Muscle of leg (tissue), 11 donors: ENCODE results near the gene AKIRIN2. TPM values are rescaled to one million over a fixed set of nuclear protein-coding genes. Genes with fewer than 3 reads are reported as not detected.
"Not testable (repeated sequence)": the region's sequence is repeated elsewhere in the genome, so short reads cannot be mapped to it uniquely, and the experiment has no call there.

Source experiments
- DNase-seq: peaks from one replicate; pipeline ENCODE4 v3.0.0; 2013
- H3K27ac ChIP-seq: one replicate; pipeline ENCODE4 v1.5.1; 2013; ENCODE audit warnings: mild to moderate bottlenecking, low read length, control low read depth
- H3K27me3 ChIP-seq: one replicate; pipeline ENCODE4 v1.6.1; 2013; ENCODE audit warnings: low read length; ENCODE audit not compliant: control insufficient read depth, insufficient read depth
- H3K36me3 ChIP-seq: one replicate; pipeline ENCODE4 v1.6.1; 2013; ENCODE audit warnings: low read length; ENCODE audit not compliant: control insufficient read depth, insufficient read depth
- H3K4me1 ChIP-seq: one replicate; pipeline ENCODE4 v1.6.1; 2013; ENCODE audit warnings: low read length; ENCODE audit not compliant: control insufficient read depth, insufficient read depth
- H3K4me3 ChIP-seq: one replicate; pipeline ENCODE4 v1.5.1; 2013; ENCODE audit warnings: low read length, control low read depth
- H3K9me3 ChIP-seq: replicated peaks from 2 replicates; pipeline ENCODE4 v1.6.1; 2013; ENCODE audit warnings: low read depth, low read length; ENCODE audit not compliant: control insufficient read depth
- WGBS: methylation state at CpG from one replicate; pipeline ENCODE4 v1.1.5; 2013; ENCODE audit warnings: missing lambda C conversion rate; ENCODE audit not compliant: insufficient coverage; 5-methylcytosine and 5-hydroxymethylcytosine counted together
- polyA plus RNA-seq, 8 donors: library from polyadenylated mRNA; unstranded; fragments of 120-200 nt; gene quantifications; one replicate each; pipeline versions ENCODE4 v1.2.1 to v1.2.3, GENCODE V29; 2013; ENCODE audit warnings: inconsistent platforms in 1 of 8, low replicate concordance in 1 of 8; ENCODE audit not compliant: insufficient read length in 8 of 8, insufficient read depth in 1 of 8
- total RNA-seq: library from RNA; stranded (reverse); fragments of 120-200 nt; gene quantifications from one replicate; pipeline ENCODE4 v1.2.4, GENCODE V29; 2013

The AKIRIN2 gene
- total and polyA plus RNA-seq, 9 donors = 13.0 to 52.2 (median 41.9) TPM

- Histone ChIP-seq H3K9me3 (no peaks in the 10 kb centered on the region), H3K4me1 (peaks cover 8% of the 10 kb centered on the region), H3K27ac (peak overlapping the region; percentile 48), H3K27me3 (no peaks in the 10 kb centered on the region), H3K36me3 (no peaks in the 10 kb centered on the region), H3K4me3 (no peak overlapping the region)
- peak; percentile 88 for DNase-seq
- no CpG with 5 or more reads among the region's 3 CpGs for WGBS
Observed at GRCh38 chr6:87687296-87687695, 14.7 kb downstream of the AKIRIN2 start.

- not testable (repeated sequence) for H3K36me3 ChIP-seq, H3K4me3 ChIP-seq, H3K4me1 ChIP-seq, H3K9me3 ChIP-seq, H3K27me3 ChIP-seq, DNase-seq
- WGBS = 94% methylated on average over 4 of the region's 11 CpGs
- H3K27ac ChIP-seq = peak overlapping the region; percentile 48
Observed at GRCh38 chr6:87686636-87687205, 15.3 kb downstream of the AKIRIN2 start.

GRCh38 chr6:87684895-87685654 is 17.0 kb downstream of the AKIRIN2 start:
- 100% methylated on average over 1 of the region's 1 CpG for WGBS
- Histone ChIP-seq H3K4me1 (no peaks in the 10 kb centered on the region), H3K4me3 (no peak overlapping the region), H3K9me3 (no peaks in the 10 kb centered on the region), H3K27me3 (no peaks in the 10 kb centered on the region), H3K36me3 (no peaks in the 10 kb centered on the region), H3K27ac (no peak overlapping the region)
- DNase-seq = no peak

DNA sequence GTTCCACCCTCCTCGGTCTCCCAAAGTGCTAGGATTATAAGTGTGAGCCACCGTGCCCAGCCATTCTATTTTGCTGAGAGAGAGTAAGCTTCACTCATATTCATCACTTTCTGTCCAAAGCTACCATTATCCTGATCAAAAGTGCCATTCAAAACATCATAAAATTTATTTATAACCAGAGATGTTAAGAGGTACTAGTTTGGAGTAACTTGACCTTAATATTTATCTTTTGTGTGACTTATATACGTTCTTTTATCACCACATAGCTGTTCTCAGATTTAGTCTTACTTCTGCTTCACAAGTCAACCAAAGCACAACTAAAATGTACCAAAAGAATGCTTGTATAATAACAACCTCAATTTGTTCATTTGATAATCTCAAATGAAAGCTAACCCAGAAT is 18.1 kb downstream of the AKIRIN2 start:
- no peaks in the 10 kb centered on the region for H3K4me1 ChIP-seq
- H3K36me3 ChIP-seq = no peaks in the 10 kb centered on the region
- no peak overlapping the region for H3K4me3 ChIP-seq
- H3K9me3 ChIP-seq = no peaks in the 10 kb centered on the region
- H3K27ac ChIP-seq = no peak overlapping the region
- H3K27me3 ChIP-seq = no peaks in the 10 kb centered on the region
- WGBS = no CpG with 5 or more reads among the region's 3 CpGs
- DNase-seq = no peak

GRCh38 chr6:87682310-87682709 is 19.7 kb downstream of the AKIRIN2 start:
- Histone ChIP-seq H3K4me3 (no peak overlapping the region), H3K27ac (no peak overlapping the region), H3K9me3 (no peaks in the 10 kb centered on the region), H3K4me1 (no peaks in the 10 kb centered on the region), H3K36me3 (no peaks in the 10 kb centered on the region), H3K27me3 (no peaks in the 10 kb centered on the region)
- no peak for DNase-seq

GRCh38 chr6:87675004-87675681 is 26.9 kb downstream of the AKIRIN2 start:
- H3K4me1 ChIP-seq = no peaks in the 10 kb centered on the region
- no peak for DNase-seq
- H3K27ac ChIP-seq = no peak overlapping the region
- H3K9me3 ChIP-seq = no peaks in the 10 kb centered on the region
- H3K27me3 ChIP-seq = no peaks in the 10 kb centered on the region
- peaks cover 14% of the 10 kb centered on the region for H3K36me3 ChIP-seq
- no CpG with 5 or more reads among the region's 4 CpGs for WGBS
- no peak overlapping the region for H3K4me3 ChIP-seq

DNA sequence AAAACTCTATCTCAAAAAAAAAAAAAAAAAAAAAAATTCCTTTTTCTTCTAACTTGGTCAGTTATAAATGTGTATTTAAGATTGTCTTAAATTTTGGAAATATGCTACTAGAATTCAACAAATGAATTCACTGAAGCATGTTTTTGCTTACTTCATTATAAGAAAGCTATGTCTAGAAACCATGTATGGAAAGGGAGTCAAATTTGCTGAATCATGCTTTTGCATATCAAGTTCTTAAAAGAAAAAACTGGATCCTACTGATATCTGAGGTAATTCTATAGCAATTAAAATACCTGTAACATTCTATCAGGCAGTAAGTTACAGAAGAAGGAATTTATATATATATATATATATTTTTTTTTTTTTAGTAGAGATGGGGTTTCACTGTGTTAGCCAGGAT is 27.7 kb downstream of the AKIRIN2 start:
- H3K36me3 ChIP-seq = peaks cover 18% of the 10 kb centered on the region
- H3K27ac ChIP-seq = no peak overlapping the region
- H3K4me1 ChIP-seq = no peaks in the 10 kb centered on the region
- no peaks in the 10 kb centered on the region for H3K9me3 ChIP-seq
- H3K27me3 ChIP-seq = no peaks in the 10 kb centered on the region
- no peak overlapping the region for H3K4me3 ChIP-seq
- no peak for DNase-seq

DNA sequence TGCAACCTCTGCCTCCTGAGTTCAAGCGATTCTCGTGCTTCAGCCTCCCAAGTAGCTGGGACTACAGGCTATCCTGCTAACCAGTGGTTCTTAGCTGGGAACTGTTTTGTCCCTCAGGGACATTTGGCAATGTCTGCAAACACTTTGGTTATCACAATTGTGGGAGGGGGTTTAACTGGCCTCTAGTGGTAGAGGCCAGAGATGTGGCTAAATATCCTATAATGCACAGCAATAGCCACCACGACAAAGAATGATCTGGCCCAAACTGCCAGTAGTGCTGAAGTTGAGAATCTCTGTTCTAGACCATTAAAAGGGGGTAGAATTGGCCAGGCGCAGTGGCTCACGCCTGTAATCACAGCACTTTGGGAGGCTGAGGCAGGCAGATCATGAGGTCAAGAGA is 28.8 kb downstream of the AKIRIN2 start:
- Histone ChIP-seq H3K27me3 (no peaks in the 10 kb centered on the region), H3K36me3 (peaks cover 18% of the 10 kb centered on the region), H3K4me1 (no peaks in the 10 kb centered on the region), H3K27ac (no peak overlapping the region), H3K9me3 (no peaks in the 10 kb centered on the region), H3K4me3 (no peak overlapping the region)
- no peak for DNase-seq
- 100% methylated on average over 1 of the region's 5 CpGs for WGBS

DNA sequence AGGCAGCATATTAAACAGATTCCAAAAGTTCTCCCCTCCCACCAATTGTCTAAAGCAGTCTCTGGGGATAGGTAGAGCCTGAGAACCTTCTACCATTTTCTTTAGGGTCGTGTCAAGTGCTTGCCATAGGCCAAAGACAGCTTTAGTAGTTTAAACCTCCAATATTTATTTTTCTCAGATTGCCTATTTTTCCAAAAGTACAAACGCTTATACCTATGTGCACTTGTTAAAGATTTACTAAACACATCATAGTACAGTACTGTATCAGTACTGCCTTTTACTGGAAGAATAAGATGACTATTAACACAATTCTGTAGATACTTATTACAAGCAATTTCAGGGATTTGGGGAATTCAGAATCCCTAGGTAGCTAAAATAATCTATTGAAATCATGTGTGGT is 29.4 kb downstream of the AKIRIN2 start:
- Histone ChIP-seq H3K36me3 (peaks cover 24% of the 10 kb centered on the region), H3K4me1 (no peaks in the 10 kb centered on the region), H3K27ac (no peak overlapping the region), H3K4me3 (no peak overlapping the region), H3K9me3 (no peaks in the 10 kb centered on the region), H3K27me3 (no peaks in the 10 kb centered on the region)
- no peak for DNase-seq
- no CpG with 5 or more reads among the region's 2 CpGs for WGBS

DNA sequence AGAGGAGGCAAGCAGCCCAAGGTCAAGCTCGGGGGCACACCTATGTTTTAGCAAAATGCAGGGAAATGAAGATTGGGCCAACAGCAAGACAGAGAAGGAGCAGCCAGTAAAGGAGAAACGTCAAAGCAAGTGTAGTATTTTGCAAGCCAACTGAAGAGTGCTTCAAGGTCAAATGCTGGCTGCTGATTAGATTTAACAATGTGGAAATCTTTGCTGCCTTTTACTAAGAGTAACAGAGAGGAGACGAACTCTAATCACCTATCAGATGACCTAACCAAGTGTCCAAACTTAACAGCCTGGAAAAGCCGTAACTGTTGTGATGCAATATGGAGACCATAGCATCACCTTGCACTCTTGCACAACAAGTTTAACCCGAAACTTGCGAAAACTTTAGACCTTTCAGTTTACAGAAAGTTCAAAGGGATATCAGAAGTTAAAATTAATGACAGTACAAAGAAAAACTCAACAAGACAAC is 30.4 kb downstream of the AKIRIN2 start:
- H3K4me3 ChIP-seq = no peak overlapping the region
- H3K4me1 ChIP-seq = no peaks in the 10 kb centered on the region
- no peak for DNase-seq
- H3K9me3 ChIP-seq = no peaks in the 10 kb centered on the region
- H3K36me3 ChIP-seq = peaks cover 26% of the 10 kb centered on the region
- H3K27ac ChIP-seq = no peak overlapping the region
- WGBS = 79% methylated on average over 3 of the region's 6 CpGs
- no peaks in the 10 kb centered on the region for H3K27me3 ChIP-seq
